ENCODE results near the gene MMD. TPM values are rescaled to one million over a fixed set of nuclear protein-coding genes. Genes with fewer than 3 reads are reported as not detected.

The MMD gene
- total and polyA plus RNA-seq, 2 of the 13 experiments (the other 11 are each of a cell fraction or from before 2014, with no cell fraction given): 121 to 225 TPM

DNA sequence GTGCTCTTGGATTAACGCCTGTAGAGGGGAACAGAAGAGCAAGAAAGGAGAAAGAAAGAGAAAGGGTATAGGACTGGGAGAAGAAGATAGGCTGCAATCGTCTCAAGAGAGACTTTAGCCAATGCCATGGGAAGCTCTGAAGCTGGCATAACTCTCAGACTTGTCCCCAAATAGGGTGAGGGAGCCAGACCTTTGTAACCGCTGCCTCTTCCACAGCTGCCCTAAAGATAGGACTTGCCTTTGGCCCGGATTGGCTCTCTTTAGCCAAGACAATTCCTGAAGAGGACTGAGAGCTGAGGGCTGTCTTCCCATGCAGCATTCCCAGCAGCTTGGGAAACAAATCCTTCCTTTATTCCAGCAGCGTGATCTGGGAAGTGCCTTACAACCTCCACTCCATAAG lies 20.8 kb upstream of the MMD start:
- Histone ChIP-seq H3K79me2 (ENCODE audit: insufficient read depth, low read length) (no peaks in the 10 kb centered on the region), H3K9me3 (ENCODE audit: low read length) (no peaks in the 10 kb centered on the region), H3K27me3 (ENCODE audit: control insufficient read depth in 1 of 2, insufficient read depth in 2 of 2, low read length in 2 of 2) (no peaks in the 10 kb centered on the region), H3K9ac (ENCODE audit: insufficient read depth, low read depth, low read length) (no peak overlapping the region), H3K4me3 (replicated peaks in 1 of 3; ENCODE audit: insufficient read depth in 1 of 3, low read depth in 2 of 3, low read length in 3 of 3) (no peak overlapping the region), H3K4me2 (ENCODE audit: low read depth, low read length) (no peak overlapping the region), H2AFZ (ENCODE audit: low read length) (no peak overlapping the region), H4K20me1 (ENCODE audit: insufficient read depth, low read length) (no peaks in the 10 kb centered on the region), H3K4me1 (ENCODE audit: insufficient read depth, low read length) (peaks cover 86% of the 10 kb centered on the region), H3K36me3 (replicated peaks in 1 of 2; ENCODE audit: control insufficient read depth in 1 of 2, insufficient read depth in 2 of 2, low read length in 2 of 2) (no peaks in the 10 kb centered on the region), H3K27ac (ENCODE audit: extremely low read length, insufficient read depth, low read length) (peak overlapping the region; percentile 25)
- intact Hi-C loops (cut with micrococcal nuclease; ENCODE audit: unreplicated experiment) (no loop called here), in situ Hi-C loops (cut with HindIII; ENCODE audit: extremely low pct_ligation_motif_present, low pct_unique_long_range_greater_than_20kb) (no loop called here)
- FAIRE-seq (no peak), ATAC-seq (no peak), DNase-seq (ENCODE audit: low spot score) (no peak)
- WGBS (ENCODE audit: low lambda C conversion rate): 97% methylated on average over 5 of the region's 5 CpGs
- POLR2A ChIA-PET: interaction anchor here (0.9 to 6.8 kb wide), 5 partner anchors 10 to 26 kb away, joined by 3 to 136 read pairs (median 5); partner anchors contain the start of gene MMD
- no TSS peak for BruUV-seq (replicated peaks)
- CTCF ChIA-PET (ENCODE audit: low intra/inter-chr PET ratio, low total read pairs): no interaction called here
- TF ChIP-seq, protein P1, sequence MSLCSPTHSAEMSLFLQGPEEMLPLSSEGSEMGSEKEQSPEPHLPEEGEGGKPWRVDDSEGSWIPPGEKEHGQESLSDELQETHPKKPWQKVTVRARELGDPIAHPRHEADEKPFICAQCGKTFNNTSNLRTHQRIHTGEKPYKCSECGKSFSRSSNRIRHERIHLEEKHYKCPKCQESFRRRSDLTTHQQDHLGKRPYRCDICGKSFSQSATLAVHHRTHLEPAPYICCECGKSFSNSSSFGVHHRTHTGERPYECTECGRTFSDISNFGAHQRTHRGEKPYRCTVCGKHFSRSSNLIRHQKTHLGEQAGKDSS (CRISPR knock-in tag; IDR thresholded peaks at IDR 0.05; ENCODE audit: borderline replicate concordance, low read depth): no peak
- TF ChIP-seq ZFP36L1 (CRISPR knock-in tag; IDR thresholded peaks at IDR 0.05) (no peak), LCORL (IDR thresholded peaks at IDR 0.05) (no peak), LCORL (CRISPR knock-in tag; IDR thresholded peaks at IDR 0.05) (0 out of 2 replicates have a peak, but pooled peaks have one; percentile 4), PCBP2 (optimal IDR thresholded peaks at IDR 0.05; ENCODE audit: low read depth, low read length, poor library complexity, severe bottlenecking) (no peak), RFX3 (CRISPR knock-in tag; IDR thresholded peaks at IDR 0.05) (no peak), SRSF1 (optimal IDR thresholded peaks at IDR 0.05; ENCODE audit: low read depth, low read length) (no peak), AGO1 (IDR thresholded peaks at IDR 0.05; ENCODE audit: low read depth, low read length, poor library complexity, severe bottlenecking) (no peak), NFYB (CRISPR knock-in tag; IDR thresholded peaks at IDR 0.05) (no peak), AHDC1 (CRISPR knock-in tag; IDR thresholded peaks at IDR 0.05; ENCODE audit: borderline replicate concordance) (0 out of 2 replicates have a peak, but pooled peaks have one; percentile 10), ZNF639 (CRISPR knock-in tag; conservative IDR thresholded peaks at IDR 0.05) (no peak), ZNF335 (CRISPR knock-in tag; IDR thresholded peaks at IDR 0.05) (no peak)
- TF ChIP-seq, protein P2, sequence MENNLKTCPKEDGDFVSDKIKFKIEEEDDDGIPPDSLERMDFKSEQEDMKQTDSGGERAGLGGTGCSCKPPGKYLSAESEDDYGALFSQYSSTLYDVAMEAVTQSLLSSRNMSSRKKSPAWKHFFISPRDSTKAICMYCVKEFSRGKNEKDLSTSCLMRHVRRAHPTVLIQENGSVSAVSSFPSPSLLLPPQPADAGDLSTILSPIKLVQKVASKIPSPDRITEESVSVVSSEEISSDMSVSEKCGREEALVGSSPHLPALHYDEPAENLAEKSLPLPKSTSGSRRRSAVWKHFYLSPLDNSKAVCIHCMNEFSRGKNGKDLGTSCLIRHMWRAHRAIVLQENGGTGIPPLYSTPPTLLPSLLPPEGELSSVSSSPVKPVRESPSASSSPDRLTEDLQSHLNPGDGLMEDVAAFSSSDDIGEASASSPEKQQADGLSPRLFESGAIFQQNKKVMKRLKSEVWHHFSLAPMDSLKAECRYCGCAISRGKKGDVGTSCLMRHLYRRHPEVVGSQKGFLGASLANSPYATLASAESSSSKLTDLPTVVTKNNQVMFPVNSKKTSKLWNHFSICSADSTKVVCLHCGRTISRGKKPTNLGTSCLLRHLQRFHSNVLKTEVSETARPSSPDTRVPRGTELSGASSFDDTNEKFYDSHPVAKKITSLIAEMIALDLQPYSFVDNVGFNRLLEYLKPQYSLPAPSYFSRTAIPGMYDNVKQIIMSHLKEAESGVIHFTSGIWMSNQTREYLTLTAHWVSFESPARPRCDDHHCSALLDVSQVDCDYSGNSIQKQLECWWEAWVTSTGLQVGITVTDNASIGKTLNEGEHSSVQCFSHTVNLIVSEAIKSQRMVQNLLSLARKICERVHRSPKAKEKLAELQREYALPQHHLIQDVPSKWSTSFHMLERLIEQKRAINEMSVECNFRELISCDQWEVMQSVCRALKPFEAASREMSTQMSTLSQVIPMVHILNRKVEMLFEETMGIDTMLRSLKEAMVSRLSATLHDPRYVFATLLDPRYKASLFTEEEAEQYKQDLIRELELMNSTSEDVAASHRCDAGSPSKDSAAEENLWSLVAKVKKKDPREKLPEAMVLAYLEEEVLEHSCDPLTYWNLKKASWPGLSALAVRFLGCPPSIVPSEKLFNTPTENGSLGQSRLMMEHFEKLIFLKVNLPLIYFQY (CRISPR knock-in tag; IDR thresholded peaks at IDR 0.05; ENCODE audit: borderline replicate concordance): no peak
